Measurements from ENCODE around the gene CCDC167.
A peak's percentile ranks its signal among the peaks of the same experiment; 100 is the strongest.
"Not testable (repeated sequence)": the region's sequence is repeated elsewhere in the genome, so short reads cannot be mapped to it uniquely, and the experiment has no call there.

Gene CCDC167

GRCh38 chr6:37460805-37461204, 38.9 kb downstream of the CCDC167 start:
- Histone ChIP-seq H3K4me2 (no peak overlapping the region), H3K4me3 (no peak overlapping the region), H3K27me3 (no peaks in the 10 kb centered on the region), H3K4me1 (no peaks in the 10 kb centered on the region), H3K27ac (no peak overlapping the region), H3K9ac (no peak overlapping the region), H3K36me3 (peaks cover 89% of the 10 kb centered on the region), H4K20me1 (peaks cover 15% of the 10 kb centered on the region), H3K9me3 (no peaks in the 10 kb centered on the region; the same call in 1 of the 2 replicates)
- no peak for TF ChIP-seq Cebpa-rat (IDR thresholded peaks at IDR 0.05)

DNA sequence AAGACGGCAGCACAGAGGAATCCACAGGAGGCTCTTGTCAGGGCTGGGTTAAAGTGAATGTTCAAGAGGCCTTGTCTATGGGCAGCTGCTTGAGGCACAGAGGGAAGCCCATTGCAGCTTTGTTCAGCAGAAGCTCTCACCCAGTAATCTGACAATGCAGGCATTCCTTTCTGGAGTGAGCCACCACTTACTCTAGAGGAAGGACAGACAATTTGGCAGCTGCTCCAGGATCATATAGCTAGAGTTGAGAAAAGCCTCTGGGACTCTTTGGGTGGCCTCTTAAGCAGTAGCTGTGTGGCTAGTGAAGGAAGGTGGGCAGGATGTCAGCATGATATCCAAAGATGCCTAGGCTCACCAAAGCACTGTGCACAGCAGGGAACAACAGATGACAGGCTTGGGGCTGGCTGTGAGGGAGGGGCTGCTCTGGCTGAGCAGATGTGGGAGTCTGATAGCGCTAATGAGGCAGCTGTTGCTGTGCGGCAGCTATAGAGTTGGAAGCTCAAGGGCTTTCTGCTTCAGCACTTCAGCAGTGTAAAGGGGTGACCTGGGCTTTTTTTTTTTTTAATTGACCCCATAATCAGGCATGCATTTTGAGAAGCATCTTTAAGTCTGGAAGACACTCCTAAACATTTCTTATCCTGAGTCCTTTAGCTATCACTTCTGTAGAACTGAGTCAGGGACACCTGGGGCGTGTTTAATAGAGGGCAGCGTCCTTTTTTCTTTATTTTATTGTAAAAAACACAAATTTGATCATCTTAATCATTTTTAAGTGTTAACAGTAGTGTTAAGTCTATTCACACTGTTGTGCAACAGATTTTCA, 39.5 kb downstream of the CCDC167 start:
- peaks cover 91% of the 10 kb centered on the region for H3K36me3 ChIP-seq
- H3K4me3 ChIP-seq, result no peak overlapping the region
- no peak overlapping the region for H3K9ac ChIP-seq
- peaks cover 15% of the 10 kb centered on the region for H4K20me1 ChIP-seq
- no peaks in the 10 kb centered on the region for H3K9me3 ChIP-seq
- H3K4me2 ChIP-seq, result no peak overlapping the region
- no peaks in the 10 kb centered on the region for H3K4me1 ChIP-seq
- no peaks in the 10 kb centered on the region for H3K27me3 ChIP-seq
- H3K27ac ChIP-seq, result no peak overlapping the region
- TF ChIP-seq Cebpa-rat (IDR thresholded peaks at IDR 0.05), result no peak

GRCh38 chr6:37456816-37457560, 42.7 kb downstream of the CCDC167 start:
- no peak overlapping the region for H3K9ac ChIP-seq
- no peak overlapping the region for H3K27ac ChIP-seq
- H3K36me3 ChIP-seq, result peaks cover 100% of the 10 kb centered on the region
- no peak for TF ChIP-seq Cebpa-rat (IDR thresholded peaks at IDR 0.05)
- no peaks in the 10 kb centered on the region for H3K27me3 ChIP-seq
- no peaks in the 10 kb centered on the region for H3K9me3 ChIP-seq
- peaks cover 15% of the 10 kb centered on the region for H4K20me1 ChIP-seq
- H3K4me2 ChIP-seq, result no peak overlapping the region
- no peaks in the 10 kb centered on the region for H3K4me1 ChIP-seq
- no peak overlapping the region for H3K4me3 ChIP-seq

- no peak for TF ChIP-seq Cebpa-rat (IDR thresholded peaks at IDR 0.05)
- Histone ChIP-seq H3K9me3 (no peaks in the 10 kb centered on the region), H3K27me3 (no peaks in the 10 kb centered on the region), H3K4me3 (no peak overlapping the region), H3K27ac (no peak overlapping the region), H3K9ac (no peak overlapping the region), H3K36me3 (peaks cover 100% of the 10 kb centered on the region), H4K20me1 (peaks cover 15% of the 10 kb centered on the region), H3K4me2 (no peak overlapping the region), H3K4me1 (no peaks in the 10 kb centered on the region)
Observed at GRCh38 chr6:37456126-37456525, 43.6 kb downstream of the CCDC167 start.

DNA sequence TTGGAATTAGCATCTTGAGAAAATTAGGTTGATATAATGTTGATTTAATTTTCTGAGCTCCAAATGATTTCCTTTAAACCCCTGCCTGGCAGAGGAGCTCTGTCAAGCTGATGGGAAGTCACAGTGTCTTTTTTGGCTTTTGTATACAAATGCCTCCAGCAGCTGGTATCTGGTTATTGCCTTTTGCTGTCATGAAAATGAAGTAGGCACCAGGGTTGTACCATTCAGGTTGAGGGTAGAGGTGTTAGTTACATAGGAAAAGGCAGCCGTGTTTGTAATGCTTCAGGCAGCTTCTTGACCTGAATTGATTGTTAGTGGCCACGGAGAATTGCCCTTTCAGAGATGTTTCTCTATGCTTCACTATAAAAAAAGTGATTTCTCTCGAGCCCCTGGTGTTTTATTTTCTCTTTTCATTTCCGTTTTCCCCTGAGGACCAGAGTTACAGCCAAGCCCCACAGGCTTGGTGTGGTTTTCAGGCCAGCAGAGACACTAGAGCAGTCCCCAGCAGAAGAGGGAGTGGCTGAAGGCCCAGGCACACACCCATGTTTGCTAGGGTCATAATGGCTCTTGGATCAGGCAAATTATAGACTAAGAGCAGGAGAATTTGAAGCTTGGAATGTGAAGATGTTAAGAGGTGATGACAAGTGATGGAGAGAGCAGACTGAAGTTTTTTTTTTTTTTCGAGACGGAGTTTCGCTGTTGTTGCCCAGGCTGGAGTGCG, 45.1 kb downstream of the CCDC167 start:
- no peak for TF ChIP-seq Cebpa-rat (IDR thresholded peaks at IDR 0.05)
- H3K9ac ChIP-seq, result no peak overlapping the region
- H3K36me3 ChIP-seq, result peaks cover 98% of the 10 kb centered on the region
- H3K27me3 ChIP-seq, result no peaks in the 10 kb centered on the region
- no peak overlapping the region for H3K4me3 ChIP-seq
- H3K4me1 ChIP-seq, result no peaks in the 10 kb centered on the region
- H3K9me3 ChIP-seq, result no peaks in the 10 kb centered on the region
- no peak overlapping the region for H3K4me2 ChIP-seq
- no peak overlapping the region for H3K27ac ChIP-seq
- peaks cover 15% of the 10 kb centered on the region for H4K20me1 ChIP-seq

- Histone ChIP-seq H3K27me3 (no peaks in the 10 kb centered on the region), H3K4me2 (no peak overlapping the region), H4K20me1 (peaks cover 10% of the 10 kb centered on the region), H3K9ac (no peak overlapping the region), H3K4me3 (no peak overlapping the region), H3K36me3 (peaks cover 98% of the 10 kb centered on the region), H3K9me3 (no peaks in the 10 kb centered on the region), H3K4me1 (no peaks in the 10 kb centered on the region), H3K27ac (no peak overlapping the region)
- no peak for TF ChIP-seq Cebpa-rat (IDR thresholded peaks at IDR 0.05)
Observed at GRCh38 chr6:37452522-37452921, 47.2 kb downstream of the CCDC167 start.

DNA sequence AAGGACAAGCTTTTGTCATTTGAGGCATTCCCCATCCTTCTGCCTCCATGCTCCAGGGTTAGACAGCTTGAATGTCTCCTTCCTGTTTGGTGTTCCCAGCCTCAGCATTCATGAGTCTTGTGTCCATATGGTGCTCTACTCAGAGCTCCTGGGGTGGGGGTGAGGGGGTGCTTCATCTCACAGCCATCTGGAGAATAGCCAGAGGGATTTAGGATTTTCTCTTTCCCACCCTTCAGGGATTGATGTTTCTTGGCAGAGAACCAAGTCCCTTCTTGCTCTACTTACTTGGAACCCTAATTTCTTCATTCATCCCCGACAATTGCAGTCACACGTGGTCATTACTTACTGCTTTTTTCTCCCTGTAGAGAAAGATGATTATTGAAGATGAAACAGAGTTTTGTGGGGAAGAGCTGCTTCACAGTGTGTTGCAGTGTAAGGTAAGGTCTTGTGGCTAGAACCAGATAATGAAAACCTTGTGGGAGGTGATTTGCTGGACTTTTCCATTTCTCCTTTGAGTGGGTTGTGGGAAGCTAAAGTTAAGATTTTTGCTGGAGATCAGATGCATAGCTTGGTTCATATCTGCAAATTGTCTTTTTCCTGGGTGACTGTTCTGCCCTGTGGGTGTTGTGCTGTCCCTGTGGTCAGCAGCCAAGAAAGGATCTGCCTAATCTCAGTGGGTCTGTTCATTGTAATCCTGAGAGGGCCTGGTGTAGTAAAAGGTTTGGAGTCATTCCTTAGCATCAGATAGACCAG, 48.1 kb downstream of the CCDC167 start:
- Histone ChIP-seq H3K9ac (no peak overlapping the region), H3K27me3 (no peaks in the 10 kb centered on the region), H3K4me1 (no peaks in the 10 kb centered on the region), H3K4me2 (no peak overlapping the region), H3K4me3 (no peak overlapping the region), H4K20me1 (peaks cover 4% of the 10 kb centered on the region; the same call in 1 of the 2 replicates), H3K27ac (no peak overlapping the region), H3K36me3 (peaks cover 98% of the 10 kb centered on the region), H3K9me3 (no peaks in the 10 kb centered on the region)
- no peak for TF ChIP-seq Cebpa-rat (IDR thresholded peaks at IDR 0.05)

DNA sequence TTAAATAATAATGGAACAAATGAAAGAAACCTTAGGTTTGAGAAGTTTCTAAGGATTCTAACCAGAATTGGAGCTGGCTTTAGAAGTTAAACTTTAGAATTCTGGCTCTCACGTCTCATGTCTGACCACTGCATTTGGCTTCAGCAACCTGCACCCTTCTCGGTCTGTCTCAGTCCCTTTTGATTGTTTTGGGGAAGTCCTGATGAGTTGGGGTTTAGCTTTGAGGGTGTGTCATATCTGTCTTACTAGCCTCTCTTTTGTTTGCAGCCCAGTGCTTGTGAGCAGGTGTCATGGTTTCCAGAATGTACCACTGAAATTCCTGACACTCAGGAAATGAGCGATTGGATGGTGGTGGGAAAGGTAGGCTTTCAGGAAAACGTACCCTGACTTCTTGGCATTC, 49.7 kb downstream of the CCDC167 start:
- Histone ChIP-seq H3K4me1 (no peaks in the 10 kb centered on the region), H3K36me3 (peaks cover 98% of the 10 kb centered on the region), H3K4me2 (no peak overlapping the region), H3K9ac (no peak overlapping the region), H3K27me3 (no peaks in the 10 kb centered on the region), H3K4me3 (no peak overlapping the region), H3K27ac (no peak overlapping the region), H4K20me1 (no peaks in the 10 kb centered on the region), H3K9me3 (no peaks in the 10 kb centered on the region)
- TF ChIP-seq Cebpa-rat (IDR thresholded peaks at IDR 0.05), result no peak

- peak overlapping the region; percentile 51; the same call in 1 of the 2 replicates for H3K4me3 ChIP-seq
- H3K9me3 ChIP-seq, H3K9ac ChIP-seq, H3K27me3 ChIP-seq: not testable (repeated sequence)
- peak overlapping the region; percentile 77 for H3K4me2 ChIP-seq
- peak overlapping the region; percentile 62; the same call in 1 of the 2 replicates for H3K27ac ChIP-seq
- peaks cover 15% of the 10 kb centered on the region for H3K4me1 ChIP-seq
- H4K20me1 ChIP-seq, result peaks cover 14% of the 10 kb centered on the region
- H3K36me3 ChIP-seq, result peaks cover 85% of the 10 kb centered on the region
Observed at GRCh38 chr6:37443216-37443542, 56.5 kb downstream of the CCDC167 start.

Data from BLaER1 (cell line).